ENCODE data around the gene RPL37A. TPM values are rescaled to one million over a fixed set of nuclear protein-coding genes. Genes with fewer than 3 reads are reported as not detected.

The RPL37A gene
- total RNA-seq, 1 experiment from 2014 or later = 4,028 TPM

Other genes starting within 250 kb of the RPL37A start
- not detected in 2 replicates for gene MARCHF4, start 126.4 kb upstream of the RPL37A start, total RNA-seq (2014; rRNA removed; shearing (Covaris generic))
- gene SMARCAL1, start 86.4 kb upstream of the RPL37A start, total RNA-seq (2014; rRNA removed; shearing (Covaris generic)) = 8.8 and 9.4 TPM in 2 replicates
- gene IGFBP2, start 134.6 kb downstream of the RPL37A start, total RNA-seq (2014; rRNA removed; shearing (Covaris generic)) = 175 and 188 TPM in 2 replicates
- 16.8 and 20.5 TPM in 2 replicates for gene IGFBP5, start 196.7 kb downstream of the RPL37A start, total RNA-seq (2014; rRNA removed; shearing (Covaris generic))

Measured in SJCRH30 (cell line).